ENCODE results near the gene ATF7IP2. TPM values are rescaled to one million over a fixed set of nuclear protein-coding genes. Genes with fewer than 3 reads are reported as not detected.

Gene ATF7IP2
- total and polyA plus RNA-seq, 10 of the 15 experiments (the other 5 are each of a cell fraction or from before 2014, with no cell fraction given), result 24.6 to 82.1 (median 51.9) TPM

DNA sequence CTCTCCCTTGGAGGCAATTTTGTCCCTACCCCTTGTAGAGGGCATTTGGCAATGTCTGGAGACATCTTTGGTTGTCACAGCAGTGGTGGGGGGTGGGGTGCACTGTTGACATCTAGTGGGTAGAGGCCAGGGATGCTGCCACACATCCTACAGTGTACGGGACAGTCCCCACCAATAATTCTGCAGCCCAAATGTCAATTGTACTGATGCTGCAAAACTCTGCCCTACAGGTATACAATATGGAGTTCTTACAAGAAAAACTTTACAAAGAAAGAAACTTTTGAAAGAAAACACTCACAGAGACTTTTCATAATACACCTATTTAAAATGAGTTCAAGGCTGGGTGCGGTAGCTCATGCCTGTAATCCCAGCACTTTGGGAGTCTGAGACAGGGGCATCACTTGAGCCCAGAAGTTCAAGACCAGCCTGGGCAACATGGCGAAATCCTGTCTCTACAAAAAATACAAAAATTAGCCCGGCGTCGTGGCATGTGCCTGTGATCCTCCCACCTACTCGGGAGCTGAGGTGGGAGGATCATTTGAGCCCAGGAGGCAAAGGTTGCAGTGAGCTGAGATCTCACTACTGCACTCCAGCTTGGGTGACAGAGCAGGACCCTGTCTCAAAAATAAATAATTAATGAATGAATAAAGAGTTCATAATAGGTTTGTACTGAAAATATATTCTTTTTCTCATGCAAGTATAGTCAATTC is 135.2 kb downstream of the ATF7IP2 start:
- H3K9ac ChIP-seq (ENCODE audit: control insufficient read depth, insufficient read depth, low read length), result no peak overlapping the region
- DNase-seq (ENCODE audit: low read depth, low spot score) (no peak), FAIRE-seq (no peak), ATAC-seq (no peak)
- H3K27me3 ChIP-seq (replicated peaks in 1 of 2; ENCODE audit: control insufficient read depth in 2 of 2, insufficient read depth in 2 of 2, low read length in 1 of 2), result no peaks in the 10 kb centered on the region
- no TSS peak for BruUV-seq (replicated peaks)
- no peaks in the 10 kb centered on the region for H4K20me1 ChIP-seq (ENCODE audit: control insufficient read depth, insufficient read depth)
- no peaks in the 10 kb centered on the region for H3K79me2 ChIP-seq (ENCODE audit: control insufficient read depth, insufficient read depth, low read length)
- ChIA-PET CTCF (interaction anchor here (0.6 to 5.0 kb wide), 19 partner anchors 11 to 429 kb away, joined by 3 to 59 read pairs (median 4); no protein-coding TSS in a partner anchor), RAD21 (ENCODE audit: unreplicated experiment) (interaction anchor here (0.7 to 2.2 kb wide), 9 partner anchors 46 to 1952 kb away, joined by 3 to 11 read pairs (median 3); no protein-coding TSS in a partner anchor), SMC1A (ENCODE audit: uncharacterized antibody, unreplicated experiment) (interaction anchor here (0.6 to 4.0 kb wide), 11 partner anchors 11 to 416 kb away, joined by 3 to 34 read pairs (median 3); no protein-coding TSS in a partner anchor), POLR2A (no interaction called here)
- no peaks in the 10 kb centered on the region for H3K36me3 ChIP-seq (ENCODE audit: control insufficient read depth in 2 of 2, insufficient read depth in 2 of 2, low read length in 1 of 2)
- H3K4me3 ChIP-seq, result no peak overlapping the region
- TF ChIP-seq SMARCA5 (IDR thresholded peaks at IDR 0.05), result no peak
- in situ Hi-C loops (cut with MboI) (loop anchor here (5.0 kb wide), 1 partner anchor 391 kb away; no protein-coding TSS in a partner anchor), intact Hi-C loops (cut with micrococcal nuclease; ENCODE audit: unreplicated experiment) (loop anchor here (5.0 kb wide), 1 partner anchor 416 kb away; no protein-coding TSS in a partner anchor)
- no peaks in the 10 kb centered on the region for H3K4me1 ChIP-seq (ENCODE audit: control insufficient read depth, insufficient read depth, low read length)
- 41% methylated on average over 7 of the region's 7 CpGs for WGBS (ENCODE audit: insufficient coverage, insufficient replicate concordance, low lambda C conversion rate, missing lambda C conversion rate)
- no peaks in the 10 kb centered on the region; the same call in 2 of the 3 replicates for H3K9me3 ChIP-seq (replicated peaks; ENCODE audit: control insufficient read depth, insufficient read depth, low read length)
- H3K4me2 ChIP-seq (ENCODE audit: control insufficient read depth, insufficient read depth), result no peak overlapping the region
- H3K27ac ChIP-seq (ENCODE audit: control insufficient read depth, insufficient read depth), result no peak overlapping the region
- H2AFZ ChIP-seq (ENCODE audit: control insufficient read depth, low read depth, low read length), result no peak overlapping the region

DNA sequence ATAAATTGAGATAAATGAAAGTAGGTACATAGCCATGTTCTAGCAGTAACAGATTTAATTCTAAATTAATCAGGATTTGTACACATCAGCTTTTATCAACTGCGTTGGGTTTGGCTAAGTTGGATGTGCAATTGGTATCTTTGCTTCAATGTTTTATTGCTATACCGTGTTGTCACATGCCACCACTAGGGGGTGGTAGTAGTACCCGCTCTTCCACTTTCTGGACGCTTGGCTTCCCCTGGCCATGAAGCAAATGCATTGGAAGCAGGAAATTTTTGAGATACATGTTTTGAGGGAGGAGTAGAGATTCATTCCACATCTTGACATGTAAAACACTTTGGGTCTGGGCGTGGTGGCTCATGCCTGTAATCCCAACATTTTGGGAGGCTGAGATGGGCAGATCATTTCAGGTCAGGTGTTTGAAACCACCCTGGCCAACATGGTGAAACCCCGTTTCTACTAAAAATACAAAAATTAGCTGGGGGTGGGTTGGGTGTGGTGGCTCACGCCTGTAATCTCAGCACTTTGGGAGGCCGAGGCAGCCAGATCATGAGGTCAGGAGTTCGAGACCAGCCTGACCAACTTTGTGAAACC is 135.9 kb downstream of the ATF7IP2 start:
- no peak for DNase-seq (ENCODE audit: low read depth, low spot score)
- no peak overlapping the region for H3K4me2 ChIP-seq (ENCODE audit: control insufficient read depth, insufficient read depth)
- no TSS peak for BruUV-seq (replicated peaks)
- no peaks in the 10 kb centered on the region for H3K9me3 ChIP-seq (replicated peaks; ENCODE audit: control insufficient read depth, insufficient read depth, low read length)
- no peaks in the 10 kb centered on the region for H3K79me2 ChIP-seq (ENCODE audit: control insufficient read depth, insufficient read depth, low read length)
- FAIRE-seq, result peak; percentile 75
- intact Hi-C loops (cut with micrococcal nuclease; ENCODE audit: unreplicated experiment) (loop anchor here (2.0 to 5.0 kb wide), 2 partner anchors 397 to 416 kb away; no protein-coding TSS in a partner anchor), in situ Hi-C loops (cut with MboI) (loop anchor here (5.0 kb wide), 1 partner anchor 391 kb away; no protein-coding TSS in a partner anchor)
- WGBS (ENCODE audit: insufficient coverage, insufficient replicate concordance, low lambda C conversion rate, missing lambda C conversion rate), result 13% methylated on average over 9 of the region's 9 CpGs
- no peaks in the 10 kb centered on the region for H3K4me1 ChIP-seq (ENCODE audit: control insufficient read depth, insufficient read depth, low read length)
- SMC1A ChIA-PET (ENCODE audit: uncharacterized antibody, unreplicated experiment), result interaction anchor here (0.8 to 4.0 kb wide), 14 partner anchors 12 to 419 kb away, joined by 3 to 34 read pairs (median 4); no protein-coding TSS in a partner anchor
- CTCF ChIA-PET, result interaction anchor here (0.8 to 5.0 kb wide), 20 partner anchors 12 to 428 kb away, joined by 3 to 59 read pairs (median 4); no protein-coding TSS in a partner anchor
- RAD21 ChIA-PET (ENCODE audit: unreplicated experiment), result interaction anchor here (0.7 to 2.2 kb wide), 11 partner anchors 24 to 397 kb away, joined by 3 to 11 read pairs (median 3); no protein-coding TSS in a partner anchor
- no peak overlapping the region for H3K27ac ChIP-seq (ENCODE audit: control insufficient read depth, insufficient read depth)
- no peak overlapping the region for H2AFZ ChIP-seq (ENCODE audit: control insufficient read depth, low read depth, low read length)
- H4K20me1 ChIP-seq (ENCODE audit: control insufficient read depth, insufficient read depth), result no peaks in the 10 kb centered on the region
- no peaks in the 10 kb centered on the region for H3K36me3 ChIP-seq (ENCODE audit: control insufficient read depth in 2 of 2, insufficient read depth in 2 of 2, low read length in 1 of 2)
- H3K9ac ChIP-seq (ENCODE audit: control insufficient read depth, insufficient read depth, low read length), result no peak overlapping the region
- H3K4me3 ChIP-seq, result no peak overlapping the region
- POLR2A ChIA-PET, result no interaction called here
- H3K27me3 ChIP-seq (replicated peaks in 1 of 2; ENCODE audit: control insufficient read depth in 2 of 2, insufficient read depth in 2 of 2, low read length in 1 of 2), result no peaks in the 10 kb centered on the region
- peak; percentile 91 for ATAC-seq
- TF ChIP-seq JUND (IDR thresholded peaks at IDR 0.05; ENCODE audit: low read depth, low read length) (no peak), SMARCA5 (IDR thresholded peaks at IDR 0.05) (no peak), IRF4 (IDR thresholded peaks at IDR 0.05; ENCODE audit: low read depth, low read length) (0 out of 2 replicates have a peak, but pooled peaks have one; percentile 20), CHD4 (IDR thresholded peaks at IDR 0.05) (no peak), SPI1 (IDR thresholded peaks at IDR 0.05; ENCODE audit: borderline replicate concordance, insufficient read depth, low read depth, low read length) (no peak), TCF7 (IDR thresholded peaks at IDR 0.05; ENCODE audit: borderline replicate concordance) (no peak), SMAD1 (IDR thresholded peaks at IDR 0.05; ENCODE audit: low read depth, partially characterized antibody) (no peak), RFX5 (IDR thresholded peaks at IDR 0.05; ENCODE audit: low read depth, low read length) (no peak)
- TF ChIP-seq, protein P1, sequence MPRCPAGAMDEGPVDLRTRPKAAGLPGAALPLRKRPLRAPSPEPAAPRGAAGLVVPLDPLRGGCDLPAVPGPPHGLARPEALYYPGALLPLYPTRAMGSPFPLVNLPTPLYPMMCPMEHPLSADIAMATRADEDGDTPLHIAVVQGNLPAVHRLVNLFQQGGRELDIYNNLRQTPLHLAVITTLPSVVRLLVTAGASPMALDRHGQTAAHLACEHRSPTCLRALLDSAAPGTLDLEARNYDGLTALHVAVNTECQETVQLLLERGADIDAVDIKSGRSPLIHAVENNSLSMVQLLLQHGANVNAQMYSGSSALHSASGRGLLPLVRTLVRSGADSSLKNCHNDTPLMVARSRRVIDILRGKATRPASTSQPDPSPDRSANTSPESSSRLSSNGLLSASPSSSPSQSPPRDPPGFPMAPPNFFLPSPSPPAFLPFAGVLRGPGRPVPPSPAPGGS (IDR thresholded peaks at IDR 0.05; ENCODE audit: borderline replicate concordance, insufficient read depth, low read depth, low read length, poor library complexity, severe bottlenecking), result no peak

Measured in GM12878 (cell line).